HEK293 (cell line): ENCODE results near the gene SVIP.

Experiments used
- ZBTB7A ChIP-seq: fragments of 450-650 bp; formaldehyde crosslinking; IDR thresholded peaks from 2 replicates; pipeline ENCODE4 v1.5.1; 2016; ENCODE audit warnings: low read depth, missing biosample characterization, missing genetic modification characterization
- ZIC2 ChIP-seq: fragments of 450-650 bp; formaldehyde crosslinking; IDR thresholded peaks from 2 replicates; pipeline ENCODE4 v1.5.1; 2016; ENCODE audit warnings: missing biosample characterization, missing genetic modification characterization
- ZNF292 ChIP-seq: fragments of 450-650 bp; formaldehyde crosslinking; IDR thresholded peaks from 2 replicates; pipeline ENCODE4 v1.5.1; 2016; ENCODE audit warnings: low read depth, missing biosample characterization, missing genetic modification characterization, borderline replicate concordance
- ZNF426 ChIP-seq: fragments of 450-650 bp; formaldehyde crosslinking; IDR thresholded peaks from 2 replicates; pipeline ENCODE4 v1.5.1; 2017; ENCODE audit warnings: missing biosample characterization, missing genetic modification characterization, mild to moderate bottlenecking, inconsistent platforms, moderate library complexity
- TF ChIP-seq, protein P1 (sequence below): sonication (generic); formaldehyde crosslinking; IDR thresholded peaks from 2 replicates; pipeline ENCODE4 v1.8.1; 2022; ENCODE audit warnings: mild to moderate bottlenecking, moderate library complexity, missing genetic modification reagents
- TF ChIP-seq, protein P2 (sequence below): fragments of 450-650 bp; formaldehyde crosslinking; IDR thresholded peaks from 2 replicates; pipeline ENCODE4 v1.5.1; 2016; ENCODE audit warnings: missing biosample characterization, missing genetic modification characterization, low read depth

The SVIP gene

DNA sequence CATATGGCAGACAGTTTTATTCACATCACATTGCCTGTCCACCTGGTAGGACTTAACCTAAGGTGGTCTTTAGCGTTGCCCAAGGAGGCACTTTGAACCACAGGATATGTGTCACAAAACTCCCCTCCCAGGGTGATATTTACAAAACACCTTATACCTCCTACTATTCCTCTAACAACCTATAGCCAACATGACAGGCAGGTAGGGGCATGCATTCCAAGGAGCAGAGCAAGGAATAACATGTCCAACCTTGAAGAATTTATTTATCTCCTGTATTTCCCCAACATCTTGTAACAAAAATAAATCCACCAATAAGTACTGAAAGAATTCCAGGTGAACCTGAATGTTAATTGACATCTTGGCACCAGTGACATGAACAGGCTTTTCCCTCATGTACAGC is 60.5 kb downstream of the SVIP start (continued):
- TF ChIP-seq, protein P1, sequence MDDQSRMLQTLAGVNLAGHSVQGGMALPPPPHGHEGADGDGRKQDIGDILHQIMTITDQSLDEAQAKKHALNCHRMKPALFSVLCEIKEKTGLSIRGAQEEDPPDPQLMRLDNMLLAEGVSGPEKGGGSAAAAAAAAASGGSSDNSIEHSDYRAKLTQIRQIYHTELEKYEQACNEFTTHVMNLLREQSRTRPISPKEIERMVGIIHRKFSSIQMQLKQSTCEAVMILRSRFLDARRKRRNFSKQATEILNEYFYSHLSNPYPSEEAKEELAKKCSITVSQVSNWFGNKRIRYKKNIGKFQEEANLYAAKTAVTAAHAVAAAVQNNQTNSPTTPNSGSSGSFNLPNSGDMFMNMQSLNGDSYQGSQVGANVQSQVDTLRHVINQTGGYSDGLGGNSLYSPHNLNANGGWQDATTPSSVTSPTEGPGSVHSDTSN (CRISPR knock-in tag), result no peak
- TF ChIP-seq, protein P2, sequence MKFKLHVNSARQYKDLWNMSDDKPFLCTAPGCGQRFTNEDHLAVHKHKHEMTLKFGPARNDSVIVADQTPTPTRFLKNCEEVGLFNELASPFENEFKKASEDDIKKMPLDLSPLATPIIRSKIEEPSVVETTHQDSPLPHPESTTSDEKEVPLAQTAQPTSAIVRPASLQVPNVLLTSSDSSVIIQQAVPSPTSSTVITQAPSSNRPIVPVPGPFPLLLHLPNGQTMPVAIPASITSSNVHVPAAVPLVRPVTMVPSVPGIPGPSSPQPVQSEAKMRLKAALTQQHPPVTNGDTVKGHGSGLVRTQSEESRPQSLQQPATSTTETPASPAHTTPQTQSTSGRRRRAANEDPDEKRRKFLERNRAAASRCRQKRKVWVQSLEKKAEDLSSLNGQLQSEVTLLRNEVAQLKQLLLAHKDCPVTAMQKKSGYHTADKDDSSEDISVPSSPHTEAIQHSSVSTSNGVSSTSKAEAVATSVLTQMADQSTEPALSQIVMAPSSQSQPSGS (tag by site-specific recombination), result no peak
- TF ChIP-seq ZNF292 (tag by site-specific recombination) (no peak), ZIC2 (tag by site-specific recombination) (no peak), ZNF426 (tag by site-specific recombination) (no peak), ZBTB7A (tag by site-specific recombination) (no peak)
- TF ChIP-seq, all 188 proteins: peak for 0
